Uterus (tissue), 2 donors: ENCODE data around the gene CCDC78.

Experiments used
- CTCF ChIP-seq, 4 experiments: fragments of 200-600 bp in 2 of 4; fragments of 450-650 bp in 2 of 4; sonication (generic) in 2 of 4; IDR thresholded peaks; one replicate each; pipeline ENCODE4 v1.5.1; 2016 to 2019; ENCODE audit warnings: antibody characterized with exemption in 4 of 4, mild to moderate bottlenecking in 2 of 4, moderate library complexity in 1 of 4
- POLR2A ChIP-seq, 2 donors: fragments of 450-650 bp; IDR thresholded peaks; one replicate each; pipeline ENCODE4 v1.6.1; 2016; ENCODE audit warnings: antibody characterized with exemption in 2 of 2, mild to moderate bottlenecking in 1 of 2, moderate library complexity in 1 of 2

DNA sequence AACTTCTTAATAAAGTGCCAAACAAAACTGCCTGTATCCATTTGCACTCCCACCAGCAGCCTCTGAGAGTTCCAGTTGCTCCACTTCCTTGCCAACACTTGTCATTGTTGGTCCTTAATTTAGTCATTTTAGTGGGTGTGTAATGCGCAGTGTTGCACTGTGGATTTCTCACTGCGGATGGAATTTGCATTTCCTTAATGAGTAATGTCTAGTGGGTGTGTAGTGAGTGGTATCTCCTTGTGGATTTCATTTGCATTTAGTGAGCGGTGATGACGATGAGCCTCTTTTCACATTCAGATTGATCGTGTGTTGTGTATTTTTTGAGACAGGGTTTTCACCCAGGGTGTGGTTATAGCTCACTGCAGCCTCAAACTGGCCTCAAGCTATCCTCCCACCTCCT, 30.2 kb upstream of the CCDC78 start:
- TF ChIP-seq CTCF (IDR thresholded peaks at IDR 0.05) (no peak), POLR2A (IDR thresholded peaks at IDR 0.05) (no peak)
